Panc1 (cell line): ENCODE results near the gene PDLIM3.

ENCODE experiments used
- POLR2AphosphoS5 ChIP-seq: IDR thresholded peaks from 2 replicates; pipeline ENCODE4 v1.6.1; 2012; ENCODE audit warnings: mild to moderate bottlenecking, low read depth, low read length, moderate library complexity
- SIN3A ChIP-seq: IDR thresholded peaks from 2 replicates; pipeline ENCODE4 v1.6.1; 2012; ENCODE audit warnings: low read depth, mild to moderate bottlenecking, low read length, moderate library complexity, borderline replicate concordance; ENCODE audit not compliant: insufficient read depth
- TCF7L2 ChIP-seq: IDR thresholded peaks from 2 replicates; pipeline ENCODE4 v1.6.1; 2011; ENCODE audit warnings: mild to moderate bottlenecking, low read depth, low read length, inconsistent platforms
- TF ChIP-seq, protein P1 (sequence below): fragments of 450-650 bp; IDR thresholded peaks from 2 replicates; pipeline ENCODE4 v1.5.1; 2017; ENCODE audit warnings: mild to moderate bottlenecking

DNA sequence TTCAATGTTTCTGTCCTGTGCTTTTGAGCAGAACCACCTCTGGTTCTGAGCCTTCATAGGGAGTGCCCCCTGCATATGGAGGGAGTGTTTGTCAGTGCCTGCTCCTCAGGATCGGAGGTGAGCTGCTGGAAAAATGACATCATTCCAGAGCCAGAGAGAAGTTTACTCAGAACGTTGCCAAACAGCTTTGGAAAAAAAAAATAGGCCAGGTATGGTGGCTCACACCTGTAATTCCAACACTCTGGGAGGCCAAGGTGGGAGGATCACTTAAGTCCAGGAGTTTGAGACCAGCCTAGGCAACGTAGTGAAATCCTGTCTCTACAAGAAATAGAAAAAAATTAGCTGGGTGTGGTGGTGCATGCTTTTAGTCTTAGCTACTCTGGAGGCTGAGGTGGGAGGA, 27.2 kb upstream of the PDLIM3 start:
- TF ChIP-seq, protein P1, sequence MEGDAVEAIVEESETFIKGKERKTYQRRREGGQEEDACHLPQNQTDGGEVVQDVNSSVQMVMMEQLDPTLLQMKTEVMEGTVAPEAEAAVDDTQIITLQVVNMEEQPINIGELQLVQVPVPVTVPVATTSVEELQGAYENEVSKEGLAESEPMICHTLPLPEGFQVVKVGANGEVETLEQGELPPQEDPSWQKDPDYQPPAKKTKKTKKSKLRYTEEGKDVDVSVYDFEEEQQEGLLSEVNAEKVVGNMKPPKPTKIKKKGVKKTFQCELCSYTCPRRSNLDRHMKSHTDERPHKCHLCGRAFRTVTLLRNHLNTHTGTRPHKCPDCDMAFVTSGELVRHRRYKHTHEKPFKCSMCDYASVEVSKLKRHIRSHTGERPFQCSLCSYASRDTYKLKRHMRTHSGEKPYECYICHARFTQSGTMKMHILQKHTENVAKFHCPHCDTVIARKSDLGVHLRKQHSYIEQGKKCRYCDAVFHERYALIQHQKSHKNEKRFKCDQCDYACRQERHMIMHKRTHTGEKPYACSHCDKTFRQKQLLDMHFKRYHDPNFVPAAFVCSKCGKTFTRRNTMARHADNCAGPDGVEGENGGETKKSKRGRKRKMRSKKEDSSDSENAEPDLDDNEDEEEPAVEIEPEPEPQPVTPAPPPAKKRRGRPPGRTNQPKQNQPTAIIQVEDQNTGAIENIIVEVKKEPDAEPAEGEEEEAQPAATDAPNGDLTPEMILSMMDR = no peak
- TF ChIP-seq SIN3A (no peak), TCF7L2 (no peak), POLR2AphosphoS5 (no peak)
